Eye (tissue), 1 donor: ENCODE data around the gene CDC123.
"Not testable (repeated sequence)": the region's sequence is repeated elsewhere in the genome, so short reads cannot be mapped to it uniquely, and the experiment has no call there.

Source experiments
- DNase-seq: peaks from one replicate; pipeline ENCODE4 v3.0.0-alpha.2; 2015

The CDC123 gene

DNA sequence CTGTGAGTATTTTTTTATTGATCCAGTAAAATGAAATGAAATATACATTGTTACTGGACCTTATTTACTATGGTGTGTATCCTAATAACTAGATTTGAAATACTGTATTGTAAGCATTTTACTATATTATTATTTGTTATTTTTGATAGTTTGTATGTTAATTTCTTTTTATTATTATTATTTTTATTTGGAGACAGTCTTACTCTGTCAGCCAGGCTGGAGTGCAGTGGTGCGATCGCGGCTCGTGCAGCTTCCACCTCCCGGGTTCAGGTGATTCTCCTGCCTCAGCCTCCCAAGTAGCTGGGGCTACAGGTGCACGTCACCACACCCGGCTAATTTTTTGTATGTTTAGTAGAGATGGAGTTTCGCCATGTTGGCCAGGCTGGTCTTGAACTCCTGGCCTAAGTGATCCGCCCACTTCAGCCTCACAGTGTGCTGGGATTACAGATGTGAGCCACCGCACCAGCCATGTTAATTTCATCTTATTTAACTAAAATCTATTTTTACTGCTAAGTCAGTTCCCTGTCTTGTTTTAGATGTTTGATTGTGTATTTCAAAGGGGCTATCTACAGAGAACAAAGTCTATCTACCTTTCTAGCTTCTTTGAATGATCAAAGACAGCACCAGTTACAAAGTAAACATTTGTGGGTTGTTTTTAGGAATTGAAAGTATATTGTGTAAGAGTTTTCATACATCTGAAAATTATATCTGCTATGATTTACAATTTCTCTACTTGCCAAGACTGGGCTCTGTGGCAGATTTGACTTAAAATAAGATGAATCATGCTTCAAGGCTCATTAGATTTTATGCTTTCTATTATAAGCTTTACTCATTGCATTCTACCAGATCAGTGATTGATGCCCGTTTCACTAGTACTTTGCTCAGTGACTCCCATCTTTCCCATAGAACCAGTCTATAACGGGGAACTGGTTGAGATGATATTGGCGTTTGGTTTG lies 41.6 kb downstream of the CDC123 start:
- DNase-seq: peak; percentile 4

DNA sequence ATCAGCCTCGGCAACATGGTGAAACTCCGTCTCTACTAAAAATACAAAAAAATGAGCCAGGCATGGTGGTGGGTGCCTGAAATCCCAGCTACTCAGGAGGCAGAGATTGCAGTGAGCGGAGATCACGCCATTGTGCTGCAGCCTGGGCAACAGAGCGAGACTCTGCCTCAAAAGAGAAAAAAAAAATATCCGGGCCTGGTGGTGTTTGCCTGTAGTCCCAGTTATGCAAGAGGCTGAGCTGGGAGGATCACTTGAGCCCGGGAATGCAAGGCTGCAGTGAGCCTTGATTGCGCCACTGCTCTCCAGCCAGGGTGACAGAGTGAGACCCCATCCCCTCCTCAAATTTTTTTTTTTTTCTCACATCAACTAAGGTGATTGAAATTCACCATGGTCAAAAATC lies 42.8 kb downstream of the CDC123 start:
- no peak for DNase-seq

GRCh38 chr10:12241810-12242529 lies 46.0 kb downstream of the CDC123 start:
- peak; percentile 41 for DNase-seq

- DNase-seq: no peak
These were observed 48.1 kb downstream of the CDC123 start for GRCh38 chr10:12243864-12244620.

DNA sequence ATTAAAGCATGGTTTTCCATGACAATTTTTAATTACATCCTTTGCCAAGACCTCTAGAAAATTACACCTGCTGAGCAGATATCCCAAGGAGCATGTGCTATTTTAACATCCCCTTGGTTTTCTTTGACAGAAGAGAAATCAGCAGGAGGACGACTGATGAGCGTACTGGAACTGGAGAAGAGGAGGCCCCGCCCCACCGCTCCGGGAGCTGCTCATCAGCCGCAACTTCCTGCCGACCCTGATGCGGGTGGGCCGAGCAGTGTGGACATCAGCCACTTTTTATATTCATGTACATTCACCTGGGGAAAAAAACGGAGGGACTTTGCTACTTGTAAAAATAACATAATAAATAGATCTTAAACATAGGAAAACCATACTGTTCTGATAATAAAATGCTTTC lies 54.2 kb downstream of the CDC123 start:
- DNase-seq: no peak

DNA sequence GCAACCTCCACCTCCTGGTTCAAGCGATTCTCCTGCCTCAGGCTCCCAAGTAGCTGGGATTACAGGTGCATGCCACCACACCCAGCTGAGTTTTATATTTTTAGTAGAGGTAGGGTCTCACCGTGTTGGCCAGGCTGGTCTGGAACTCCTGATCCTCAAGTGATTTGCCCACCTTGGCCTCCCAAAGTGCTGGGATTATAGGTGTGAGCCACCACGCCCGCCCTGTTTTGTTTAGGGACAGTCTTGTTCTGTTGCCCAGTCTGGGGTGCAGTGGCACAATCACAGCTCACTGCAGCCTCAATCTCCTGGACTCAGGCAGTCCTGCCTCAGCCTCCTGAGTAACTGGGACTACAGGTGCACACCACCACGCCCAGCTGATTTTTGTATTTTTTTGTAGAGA lies 54.7 kb downstream of the CDC123 start:
- not testable (repeated sequence) for DNase-seq

- no peak for DNase-seq
These were observed 55.6 kb downstream of the CDC123 start for GRCh38 chr10:12251581-12251980.

DNA sequence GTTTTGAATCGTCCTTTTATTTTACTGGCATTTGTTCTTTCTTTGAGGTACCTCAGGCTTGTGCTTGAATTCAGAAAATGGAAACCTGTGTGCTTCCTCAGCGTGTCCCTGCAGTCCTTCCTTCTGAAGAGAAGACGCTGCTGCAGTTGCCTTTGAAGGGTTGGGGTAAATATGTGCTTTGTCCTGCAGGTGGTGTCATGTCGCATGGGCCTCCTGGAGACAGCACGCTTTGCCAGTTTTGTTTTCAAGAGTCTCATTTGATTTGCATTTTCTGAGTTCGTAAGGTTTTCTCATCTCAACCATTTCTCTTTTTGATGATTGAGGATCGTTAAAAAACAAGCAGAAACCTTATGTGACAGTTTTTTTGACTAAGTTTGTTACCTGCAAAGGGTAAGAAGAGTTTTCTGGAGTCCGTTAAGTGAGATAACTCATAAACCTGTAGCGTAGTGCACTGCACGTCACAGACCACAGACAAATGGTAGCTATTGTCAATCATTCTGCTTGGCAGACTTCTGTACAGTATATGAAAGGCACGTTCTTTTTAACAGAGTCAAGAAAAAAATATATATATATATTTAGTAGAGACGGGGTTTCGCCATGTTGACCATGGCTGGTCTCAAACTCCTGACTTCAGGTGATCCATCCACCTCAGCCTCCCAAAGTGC lies 57.0 kb downstream of the CDC123 start:
- no peak for DNase-seq

DNA sequence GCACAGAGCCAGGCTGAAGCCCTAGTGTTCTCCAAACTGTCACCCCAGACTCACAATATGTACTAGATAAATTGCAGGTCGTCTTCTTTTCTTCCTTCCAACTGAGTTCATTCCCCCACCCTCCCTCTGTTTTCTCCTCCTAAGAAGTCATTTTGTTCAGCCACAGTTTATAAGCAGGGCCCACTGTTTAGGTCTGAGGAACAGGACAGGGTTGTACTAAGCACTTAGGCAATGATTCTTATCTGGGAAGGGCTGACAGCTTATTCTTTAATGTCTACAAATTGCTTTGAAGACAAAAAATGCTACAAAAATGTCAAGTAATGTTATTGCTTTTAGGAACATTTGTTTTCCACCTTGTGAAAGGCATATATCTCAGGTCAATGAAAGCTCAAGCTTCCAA lies 59.1 kb downstream of the CDC123 start:
- DNase-seq: no peak

- no peak for DNase-seq
These were observed 64.0 kb downstream of the CDC123 start for GRCh38 chr10:12259988-12260387.

DNA sequence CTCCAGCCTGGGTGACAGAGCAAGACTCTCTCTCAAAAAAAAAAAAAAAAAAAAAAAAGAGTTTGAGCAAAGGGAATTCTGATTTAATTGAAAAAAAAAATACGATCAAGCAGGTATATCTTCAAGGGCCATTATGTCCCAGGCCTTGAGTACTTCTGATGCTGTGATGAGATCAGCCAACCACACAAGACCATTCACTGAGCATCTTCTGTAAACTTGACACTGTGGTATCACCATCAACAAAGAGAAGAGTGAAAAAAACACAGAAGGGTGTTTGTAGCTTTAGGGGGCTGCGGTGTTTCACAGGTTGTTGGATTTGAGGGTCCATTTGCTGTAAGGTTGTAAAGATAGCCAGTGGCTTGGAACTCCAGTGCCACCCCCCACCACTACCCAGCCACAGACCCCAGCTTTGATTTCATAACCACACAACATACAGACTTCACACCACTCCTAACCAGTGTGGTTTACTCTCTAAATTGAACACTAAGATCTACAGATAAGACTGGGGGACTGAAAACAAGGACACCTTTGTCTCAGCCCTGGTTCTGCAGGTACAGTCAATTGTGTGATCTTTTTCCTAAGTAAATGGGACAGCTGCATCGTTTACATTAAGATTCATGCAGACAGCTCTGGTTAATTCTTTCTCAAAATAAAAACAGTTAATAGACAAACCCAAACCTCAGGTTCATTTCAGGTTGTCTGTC lies 66.4 kb downstream of the CDC123 start:
- DNase-seq: no peak

- DNase-seq: peak; percentile 88
These were observed 68.4 kb downstream of the CDC123 start for GRCh38 chr10:12264204-12264940.

GRCh38 chr10:12269056-12269455 lies 73.1 kb downstream of the CDC123 start:
- no peak for DNase-seq

GRCh38 chr10:12271210-12271540 lies 75.2 kb downstream of the CDC123 start:
- no peak for DNase-seq

DNA sequence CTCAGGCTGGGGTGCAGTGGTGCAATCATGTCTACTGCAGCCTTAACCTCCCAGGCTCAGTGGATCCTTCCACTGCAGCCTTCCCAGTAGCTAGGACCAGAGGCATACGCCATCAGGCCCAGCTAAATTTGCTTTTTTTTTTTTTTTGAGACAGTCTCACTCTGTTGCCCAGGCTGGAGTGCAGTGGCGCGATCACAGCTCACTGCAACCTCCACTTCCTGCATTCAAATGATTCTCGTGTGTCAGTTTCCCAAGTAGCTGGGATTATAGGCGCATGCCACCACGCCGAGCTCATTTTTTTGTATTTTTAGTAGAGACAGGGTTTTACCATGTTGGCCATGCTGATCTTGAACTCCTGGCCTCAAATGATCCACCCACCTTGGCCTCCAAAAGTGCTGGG lies 81.9 kb downstream of the CDC123 start:
- DNase-seq: not testable (repeated sequence)

- DNase-seq: no peak
These were observed 83.3 kb downstream of the CDC123 start for GRCh38 chr10:12279281-12279680.

GRCh38 chr10:12287772-12288171 lies 91.8 kb downstream of the CDC123 start:
- DNase-seq: no peak

DNA sequence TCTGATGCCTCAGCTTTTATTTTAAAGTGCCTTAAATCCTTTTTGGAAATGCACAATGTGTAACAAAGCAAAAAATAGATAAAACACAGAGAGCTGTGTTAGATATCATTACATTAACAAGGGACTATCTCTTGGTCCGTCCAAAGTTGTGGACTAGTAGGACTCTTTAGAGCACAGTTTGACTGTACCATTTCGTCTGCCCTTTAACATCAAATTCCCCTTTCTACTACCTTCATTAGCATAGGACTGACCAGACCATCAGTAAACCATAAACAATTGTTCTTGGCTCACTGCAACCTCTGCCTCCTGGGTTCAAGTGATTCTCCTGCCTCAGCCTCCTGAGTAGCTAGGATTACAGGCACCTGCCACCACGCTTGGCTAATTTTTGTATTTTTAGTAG lies 101.8 kb downstream of the CDC123 start:
- not testable (repeated sequence) for DNase-seq

DNA sequence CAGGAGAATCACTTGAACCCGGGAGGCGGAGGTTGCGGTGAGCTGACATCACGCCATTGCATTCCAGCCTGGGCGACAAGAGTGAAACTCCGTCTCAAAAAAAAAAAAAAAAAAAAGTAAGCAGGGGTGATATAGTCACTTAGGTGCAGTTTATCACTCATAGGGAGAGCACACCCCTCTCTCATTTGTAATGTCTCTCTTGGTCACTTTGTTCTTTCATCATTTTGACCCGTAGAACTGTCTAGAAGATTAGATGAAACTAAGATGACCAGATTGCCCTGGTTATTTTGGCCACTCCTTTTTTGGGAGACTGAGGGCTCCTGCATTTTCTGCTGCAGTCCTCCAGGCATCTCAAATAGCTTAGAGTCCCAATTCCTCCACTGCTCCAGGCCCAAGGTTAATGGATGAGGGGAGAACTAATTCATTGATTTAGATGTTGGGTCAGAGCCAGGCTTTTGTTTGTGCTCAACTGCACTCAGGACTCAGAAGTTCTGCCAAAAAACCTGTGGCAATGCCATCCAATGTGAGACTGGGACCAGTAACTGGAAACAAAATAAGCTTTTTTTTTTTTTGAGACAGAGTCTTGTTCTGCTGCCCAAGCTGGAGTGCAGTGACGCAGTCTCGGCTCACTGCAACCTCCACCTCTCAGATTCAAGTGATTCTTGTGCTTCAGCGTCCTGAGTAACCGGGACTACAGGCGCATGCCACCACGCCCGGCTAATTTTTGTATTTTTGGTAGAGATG lies 103.4 kb downstream of the CDC123 start:
- DNase-seq: no peak
